ENCODE data around the gene CTCF. TPM values are rescaled to one million over a fixed set of nuclear protein-coding genes. Genes with fewer than 3 reads are reported as not detected.

CTCF gene
- total RNA-seq, 1 donor from 2014 or later, result 43.2 TPM

GRCh38 chr16:67561824-67562525, 351 bp upstream of the CTCF start:
- Histone ChIP-seq H3K27ac (peak overlapping the region; percentile 98), H3K36me3 (no peaks in the 10 kb centered on the region), H3K4me1 (peaks cover 44% of the 10 kb centered on the region), H3K9me3 (no peaks in the 10 kb centered on the region), H3K27me3 (no peaks in the 10 kb centered on the region), H3K4me3 (peak overlapping the region; percentile 90 to 92)
- intact Hi-C loops (cut with DNase I), result loop anchor here (2.0 kb wide), 1 partner anchor 105 kb away; the partner anchor contains the start of genes C16orf86 and ENKD1
- TF ChIP-seq CTCF (IDR thresholded peaks at IDR 0.05), result no peak
- TF ChIP-seq POLR2A (IDR thresholded peaks at IDR 0.05), result peak in 1 of 2 donors; percentile 64
- peak; percentile 67 to 90 for TF ChIP-seq POLR2AphosphoS5 (IDR thresholded peaks at IDR 0.05; ENCODE audit: insufficient read depth in 1 of 2, low read depth in 1 of 2)
- DNase-seq (ENCODE audit: extremely low spot score in 2 of 2), result peak in 1 of 2 donors; percentile 98

GRCh38 chr16:67562918-67563707, 787 bp downstream of the CTCF start:
- intact Hi-C loops (cut with DNase I), result loop anchor here (2.0 kb wide), 1 partner anchor 104 kb away; the partner anchor contains the start of genes C16orf86 and ENKD1
- Histone ChIP-seq H3K27ac (peak overlapping the region; percentile 98), H3K9me3 (no peaks in the 10 kb centered on the region), H3K4me1 (peaks cover 46% of the 10 kb centered on the region), H3K36me3 (no peaks in the 10 kb centered on the region), H3K27me3 (no peaks in the 10 kb centered on the region), H3K4me3 (peak overlapping the region; percentile 90 to 92)
- no peak for DNase-seq (ENCODE audit: extremely low spot score in 2 of 2)
- TF ChIP-seq POLR2A (IDR thresholded peaks at IDR 0.05), result no peak
- TF ChIP-seq POLR2AphosphoS5 (IDR thresholded peaks at IDR 0.05; ENCODE audit: insufficient read depth in 1 of 2, low read depth in 1 of 2), result peak in 1 of 2 donors; percentile 39

GRCh38 chr16:67563708-67564468, 1.6 kb downstream of the CTCF start:
- Histone ChIP-seq H3K27ac (peak overlapping the region; percentile 98), H3K4me1 (peaks cover 53% of the 10 kb centered on the region), H3K27me3 (no peaks in the 10 kb centered on the region), H3K4me3 (peak overlapping the region; percentile 90 to 92), H3K9me3 (no peaks in the 10 kb centered on the region), H3K36me3 (no peaks in the 10 kb centered on the region)
- intact Hi-C loops (cut with DNase I), result loop anchor here (2.0 kb wide), 1 partner anchor 103 kb away; the partner anchor contains the start of genes C16orf86 and ENKD1
- TF ChIP-seq CTCF (IDR thresholded peaks at IDR 0.05), result no peak
- peak in 1 of 2 donors; percentile 45 for TF ChIP-seq POLR2AphosphoS5 (IDR thresholded peaks at IDR 0.05; ENCODE audit: insufficient read depth in 1 of 2, low read depth in 1 of 2)
- TF ChIP-seq POLR2A (IDR thresholded peaks at IDR 0.05), result peak in 1 of 2 donors; percentile 14
- peak in 1 of 2 donors; percentile 91 for DNase-seq (ENCODE audit: extremely low spot score in 2 of 2)

GRCh38 chr16:67565470-67566100, 3.3 kb downstream of the CTCF start:
- Histone ChIP-seq H3K4me1 (peaks cover 50% of the 10 kb centered on the region), H3K27ac (no peak overlapping the region), H3K9me3 (no peaks in the 10 kb centered on the region), H3K36me3 (no peaks in the 10 kb centered on the region), H3K4me3 (no peak overlapping the region), H3K27me3 (no peaks in the 10 kb centered on the region)
- intact Hi-C loops (cut with DNase I), result no loop called here
- no peak for DNase-seq (ENCODE audit: extremely low spot score in 2 of 2)
- no peak for TF ChIP-seq CTCF (IDR thresholded peaks at IDR 0.05)
- TF ChIP-seq POLR2A (IDR thresholded peaks at IDR 0.05), result no peak
- no peak for TF ChIP-seq POLR2AphosphoS5 (IDR thresholded peaks at IDR 0.05; ENCODE audit: insufficient read depth in 1 of 2, low read depth in 1 of 2)
